HUES64 (cell line): ENCODE results near the gene RBSN.

Experiments used
- H3K27ac ChIP-seq: 2 replicates; pipeline ENCODE4 v1.7.0; 2013; ENCODE audit warnings: low read depth, low read length, inconsistent platforms
- H3K27me3 ChIP-seq: 2 replicates; pipeline ENCODE4 v1.6.1; 2013; ENCODE audit warnings: mild to moderate bottlenecking, low read length; ENCODE audit not compliant: insufficient read depth
- H3K36me3 ChIP-seq: 2 replicates; pipeline ENCODE4 v1.6.1; 2013; ENCODE audit warnings: mild to moderate bottlenecking, low read length; ENCODE audit not compliant: insufficient read depth
- H3K4me1 ChIP-seq: 2 replicates; pipeline ENCODE4 v1.6.1; 2013; ENCODE audit warnings: mild to moderate bottlenecking, low read length, moderate library complexity; ENCODE audit not compliant: insufficient read depth
- H3K4me3 ChIP-seq: 2 replicates; pipeline ENCODE4 v1.5.1; 2013; ENCODE audit warnings: mild to moderate bottlenecking, low read length, moderate library complexity
- H3K9ac ChIP-seq: 2 replicates; pipeline ENCODE4 v1.6.1; 2013; ENCODE audit warnings: mild to moderate bottlenecking, low read depth, low read length
- H3K9me3 ChIP-seq: 2 replicates; pipeline ENCODE4 v1.6.1; 2013; ENCODE audit warnings: low read depth, low read length; ENCODE audit not compliant: insufficient read depth
- WGBS: fragments of 150-250, 120-280 bp; methylation state at CpG from one replicate; pipeline ENCODE4 v1.1.7; 2013; ENCODE audit warnings: missing lambda C conversion rate; 5-methylcytosine and 5-hydroxymethylcytosine counted together

RBSN gene

GRCh38 chr3:15099364-15100098, 583 bp upstream of the RBSN start:
- WGBS, result 24% methylated on average over 19 of the region's 19 CpGs
- no peaks in the 10 kb centered on the region for H3K27me3 ChIP-seq
- H3K27ac ChIP-seq, result peak overlapping the region; percentile 7; the same call in 1 of the 2 replicates
- H3K4me1 ChIP-seq, result no peaks in the 10 kb centered on the region
- H3K9me3 ChIP-seq, result no peaks in the 10 kb centered on the region
- peaks cover 17% of the 10 kb centered on the region for H3K36me3 ChIP-seq
- H3K9ac ChIP-seq, result peak overlapping the region; percentile 81
- H3K4me3 ChIP-seq, result peak overlapping the region; percentile 87

GRCh38 chr3:15097891-15098290, 1.1 kb downstream of the RBSN start:
- 66% methylated on average over 6 of the region's 6 CpGs for WGBS
- no peaks in the 10 kb centered on the region for H3K27me3 ChIP-seq
- H3K4me1 ChIP-seq, result no peaks in the 10 kb centered on the region
- H3K27ac ChIP-seq, result no peak overlapping the region
- peak overlapping the region; percentile 87 for H3K4me3 ChIP-seq
- H3K9ac ChIP-seq, result no peak overlapping the region
- no peaks in the 10 kb centered on the region for H3K9me3 ChIP-seq
- peaks cover 25% of the 10 kb centered on the region for H3K36me3 ChIP-seq

GRCh38 chr3:15096046-15096445, 2.9 kb downstream of the RBSN start:
- Histone ChIP-seq H3K27me3 (no peaks in the 10 kb centered on the region), H3K4me1 (no peaks in the 10 kb centered on the region), H3K4me3 (no peak overlapping the region), H3K9ac (no peak overlapping the region), H3K27ac (no peak overlapping the region), H3K36me3 (peaks cover 25% of the 10 kb centered on the region), H3K9me3 (no peaks in the 10 kb centered on the region)
- WGBS, result 87% methylated on average over 3 of the region's 3 CpGs

- H3K36me3 ChIP-seq, result peaks cover 37% of the 10 kb centered on the region
- H3K9ac ChIP-seq, result no peak overlapping the region
- H3K4me3 ChIP-seq, result no peak overlapping the region
- H3K27me3 ChIP-seq, result no peaks in the 10 kb centered on the region
- H3K4me1 ChIP-seq, result no peaks in the 10 kb centered on the region
- 96% methylated on average over 5 of the region's 5 CpGs for WGBS
- no peaks in the 10 kb centered on the region for H3K9me3 ChIP-seq
- no peak overlapping the region for H3K27ac ChIP-seq
Observed at GRCh38 chr3:15094187-15094875, 4.6 kb downstream of the RBSN start.

- H3K9ac ChIP-seq, result no peak overlapping the region
- H3K36me3 ChIP-seq, result peaks cover 45% of the 10 kb centered on the region
- 90% methylated on average over 1 of the region's 1 CpG for WGBS
- no peaks in the 10 kb centered on the region for H3K4me1 ChIP-seq
- no peak overlapping the region for H3K27ac ChIP-seq
- H3K27me3 ChIP-seq, result no peaks in the 10 kb centered on the region
- H3K4me3 ChIP-seq, result no peak overlapping the region
- H3K9me3 ChIP-seq, result no peaks in the 10 kb centered on the region
Observed at GRCh38 chr3:15092686-15093085, 6.3 kb downstream of the RBSN start.

GRCh38 chr3:15091575-15091974, 7.4 kb downstream of the RBSN start:
- no peak overlapping the region for H3K4me3 ChIP-seq
- H3K27ac ChIP-seq, result no peak overlapping the region
- H3K4me1 ChIP-seq, result no peaks in the 10 kb centered on the region
- 96% methylated on average over 5 of the region's 5 CpGs for WGBS
- H3K9me3 ChIP-seq, result no peaks in the 10 kb centered on the region
- H3K27me3 ChIP-seq, result no peaks in the 10 kb centered on the region
- H3K9ac ChIP-seq, result no peak overlapping the region
- peaks cover 49% of the 10 kb centered on the region for H3K36me3 ChIP-seq

- Histone ChIP-seq H3K4me3 (no peak overlapping the region), H3K9ac (no peak overlapping the region), H3K27me3 (no peaks in the 10 kb centered on the region), H3K27ac (no peak overlapping the region), H3K4me1 (no peaks in the 10 kb centered on the region), H3K9me3 (no peaks in the 10 kb centered on the region), H3K36me3 (peaks cover 51% of the 10 kb centered on the region)
- 100% methylated on average over 1 of the region's 1 CpG for WGBS
Observed at GRCh38 chr3:15089201-15089600, 9.7 kb downstream of the RBSN start.

GRCh38 chr3:15086699-15087098, 12.2 kb downstream of the RBSN start:
- Histone ChIP-seq H3K4me3 (no peak overlapping the region), H3K9me3 (no peaks in the 10 kb centered on the region), H3K4me1 (no peaks in the 10 kb centered on the region), H3K27me3 (no peaks in the 10 kb centered on the region), H3K9ac (no peak overlapping the region), H3K27ac (no peak overlapping the region), H3K36me3 (peaks cover 70% of the 10 kb centered on the region)
- WGBS, result 100% methylated on average over 1 of the region's 2 CpGs

GRCh38 chr3:15086263-15086662, 12.7 kb downstream of the RBSN start:
- Histone ChIP-seq H3K4me3 (no peak overlapping the region), H3K4me1 (no peaks in the 10 kb centered on the region), H3K27ac (no peak overlapping the region), H3K9ac (no peak overlapping the region), H3K27me3 (no peaks in the 10 kb centered on the region), H3K36me3 (peaks cover 74% of the 10 kb centered on the region), H3K9me3 (no peaks in the 10 kb centered on the region)
- 96% methylated on average over 1 of the region's 2 CpGs for WGBS

GRCh38 chr3:15083252-15083651, 15.7 kb downstream of the RBSN start:
- over 99% methylated on average over 1 of the region's 1 CpG for WGBS

GRCh38 chr3:15081960-15082664, 16.8 kb downstream of the RBSN start:
- Histone ChIP-seq H3K27ac (no peak overlapping the region), H3K9me3 (no peaks in the 10 kb centered on the region), H3K36me3 (peaks cover 89% of the 10 kb centered on the region), H3K27me3 (no peaks in the 10 kb centered on the region), H3K4me1 (no peaks in the 10 kb centered on the region), H3K9ac (no peak overlapping the region), H3K4me3 (no peak overlapping the region)
- 95% methylated on average over 13 of the region's 13 CpGs for WGBS

More at GRCh38 chr3:15083252-15083651, 15.7 kb downstream of the RBSN start:
- H3K9ac ChIP-seq, result no peak overlapping the region
- no peaks in the 10 kb centered on the region for H3K9me3 ChIP-seq
- peaks cover 77% of the 10 kb centered on the region for H3K36me3 ChIP-seq
- no peak overlapping the region for H3K4me3 ChIP-seq
- no peak overlapping the region for H3K27ac ChIP-seq
- no peaks in the 10 kb centered on the region for H3K27me3 ChIP-seq
- H3K4me1 ChIP-seq, result no peaks in the 10 kb centered on the region
